GM21825 (cell line): ENCODE measurements around the gene ARMC7.
"Not testable (repeated sequence)": the region's sequence is repeated elsewhere in the genome, so short reads cannot be mapped to it uniquely, and the experiment has no call there.

Source experiments
- ATAC-seq: cut with Tn5 transposase; IDR thresholded peaks from one replicate; pipeline ENCODE4 v1.9.1; 2021; ENCODE audit warnings: mild to moderate bottlenecking, moderate library complexity; ENCODE audit not compliant: unreplicated experiment

ARMC7 gene

DNA sequence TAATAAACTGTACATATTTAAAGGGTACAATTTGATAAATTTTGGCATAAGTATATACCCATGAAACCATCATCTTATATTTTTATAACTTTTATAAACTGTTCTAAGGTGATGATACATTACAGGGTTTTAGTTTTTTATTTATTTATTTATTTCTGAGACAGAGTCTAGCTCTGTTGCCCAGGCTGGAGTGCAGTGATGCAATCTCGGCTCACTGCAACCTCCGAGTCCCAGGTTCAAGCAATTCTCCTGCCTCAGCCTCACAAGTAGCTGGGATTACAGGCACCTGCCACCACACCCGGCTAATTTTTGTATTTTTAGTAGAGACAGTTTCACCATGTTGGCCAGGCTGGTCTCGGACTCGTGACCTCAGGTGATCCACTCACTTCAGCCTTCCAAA, 18.2 kb downstream of the ARMC7 start:
- not testable (repeated sequence) for ATAC-seq

DNA sequence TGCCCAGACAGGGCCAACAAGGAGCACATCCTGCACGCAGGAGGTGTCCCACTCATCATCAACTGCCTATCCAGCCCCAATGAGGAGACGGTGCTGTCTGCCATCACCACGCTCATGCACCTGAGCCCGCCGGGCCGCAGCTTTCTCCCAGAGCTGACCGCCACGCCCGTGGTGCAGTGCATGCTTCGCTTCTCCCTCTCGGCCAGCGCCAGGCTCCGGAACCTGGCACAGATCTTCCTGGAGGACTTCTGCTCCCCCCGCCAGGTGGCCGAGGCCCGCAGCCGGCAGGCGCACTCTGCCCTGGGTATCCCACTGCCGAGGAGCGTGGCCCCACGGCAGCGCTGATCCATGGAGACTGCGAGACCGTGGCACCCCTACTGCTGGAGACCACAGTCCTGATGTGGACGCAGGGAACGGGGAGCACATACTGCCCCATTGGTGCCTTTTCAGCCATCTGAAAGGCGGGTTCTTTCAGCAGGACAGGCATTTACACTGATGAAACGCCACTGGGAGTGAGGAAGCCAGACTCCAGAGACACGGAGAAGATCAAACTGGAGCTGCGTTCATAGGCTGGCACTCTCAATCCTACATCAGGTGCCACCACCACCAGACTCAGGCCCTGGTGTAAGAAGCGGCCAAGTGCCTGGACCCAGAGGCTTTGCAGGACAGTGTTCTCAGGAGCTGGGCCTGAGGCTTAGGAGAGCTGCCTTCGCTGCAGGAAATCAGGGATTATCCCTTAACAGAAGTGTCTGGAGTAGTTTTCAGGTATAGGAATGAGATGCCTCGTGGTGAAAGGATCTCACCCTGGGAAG, 19.1 kb downstream of the ARMC7 start:
- ATAC-seq: no peak

DNA sequence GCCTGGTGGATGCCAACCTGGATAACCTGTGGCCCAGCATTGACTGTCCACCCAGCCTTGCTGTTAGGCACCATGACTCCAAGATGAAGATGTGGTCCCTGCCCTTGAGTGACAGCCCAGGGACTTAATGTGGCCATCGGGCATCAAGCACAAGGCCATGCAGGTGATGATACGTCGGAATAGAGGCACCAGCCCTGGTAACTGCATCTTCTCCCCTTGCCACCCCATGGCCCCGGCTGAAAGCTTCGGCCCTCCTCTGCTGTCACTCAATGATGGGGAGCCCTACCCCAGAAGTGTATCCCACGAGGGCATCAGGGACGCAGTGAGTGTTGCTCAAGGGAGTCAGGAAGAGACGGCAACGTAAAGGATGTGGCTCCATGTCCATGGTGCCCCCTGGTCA, 19.8 kb downstream of the ARMC7 start:
- no peak for ATAC-seq

- no peak for ATAC-seq
These were observed 20.4 kb downstream of the ARMC7 start for GRCh38 chr17:75130059-75130631.

DNA sequence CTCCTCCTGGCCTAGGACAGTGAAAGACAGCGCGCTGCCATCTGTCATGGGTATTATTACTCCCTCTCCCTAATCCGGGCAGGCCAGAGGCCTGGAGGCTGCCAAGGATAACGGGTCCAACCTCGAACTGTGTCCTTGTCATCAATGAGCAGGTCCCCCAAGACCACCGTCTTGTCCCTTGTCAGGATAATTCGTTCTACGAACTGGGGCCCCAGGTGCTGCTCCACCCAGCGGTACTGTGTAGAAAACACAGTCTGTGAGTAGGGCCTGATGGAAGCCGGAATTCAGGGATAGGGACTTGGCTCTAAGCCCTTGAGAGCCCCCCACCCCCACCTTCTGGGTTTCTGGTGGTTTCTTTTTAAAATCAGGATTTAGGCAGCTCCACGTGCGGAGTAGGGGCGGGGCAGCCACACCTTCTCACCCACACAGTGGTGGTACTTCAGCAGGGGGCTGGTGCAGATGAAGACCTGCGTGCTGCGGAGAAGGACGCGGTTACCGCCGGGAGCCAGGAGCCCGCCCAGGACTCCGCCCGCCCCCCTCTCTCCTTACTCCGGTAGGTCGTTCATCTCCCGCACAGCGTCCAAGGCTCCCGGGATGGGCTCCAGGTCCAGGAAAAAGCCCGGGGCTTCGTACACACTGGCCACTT, 21.0 kb downstream of the ARMC7 start:
- no peak for ATAC-seq

GRCh38 chr17:75131278-75132017, 21.7 kb downstream of the ARMC7 start, which contains the start of gene NT5C:
Gene NT5C, minus strand, starts transcription at chr17:75131742. Its CDS starts 35 bp downstream, at chr17:75131707.
- ATAC-seq: peak; percentile 71

- ATAC-seq: not testable (repeated sequence)
These were observed 22.5 kb downstream of the ARMC7 start for GRCh38 chr17:75132018-75133000.

GRCh38 chr17:75133001-75133400, 23.2 kb downstream of the ARMC7 start:
- ATAC-seq: no peak

DNA sequence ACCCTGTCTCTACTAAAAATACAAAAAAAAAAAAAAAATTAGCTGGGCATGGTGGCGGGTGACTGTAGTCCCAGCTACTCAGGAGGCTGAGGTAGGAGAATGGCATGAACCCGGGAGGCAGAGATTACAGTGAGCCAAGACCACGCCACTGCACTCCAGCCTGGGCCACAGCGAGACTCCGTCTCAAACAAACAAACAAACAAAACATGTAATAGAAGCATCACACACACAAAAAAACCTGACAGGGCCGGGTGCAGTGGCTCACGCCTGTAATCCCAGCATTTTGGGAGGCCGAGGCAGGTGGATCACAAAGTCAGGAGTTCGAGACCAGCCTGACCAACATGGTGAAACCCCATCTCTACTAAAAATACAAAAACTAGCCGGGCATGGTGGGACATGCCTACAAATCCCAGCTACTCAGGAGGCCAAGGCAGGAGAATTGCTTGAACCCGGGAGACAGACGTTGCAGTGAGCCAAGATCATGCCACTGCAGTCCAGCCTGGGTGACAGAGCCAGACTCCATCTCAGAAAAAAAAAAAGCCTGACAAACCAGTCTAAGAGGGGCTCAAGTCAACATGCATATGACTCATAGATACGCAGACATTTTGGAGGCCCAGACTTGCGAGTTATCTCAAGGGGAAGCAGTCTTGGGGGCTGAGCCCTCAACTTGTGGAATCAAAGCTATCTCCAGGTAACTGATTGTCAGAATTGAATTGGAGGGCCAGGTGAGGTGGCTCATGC, 24.0 kb downstream of the ARMC7 start:
- not testable (repeated sequence) for ATAC-seq

DNA sequence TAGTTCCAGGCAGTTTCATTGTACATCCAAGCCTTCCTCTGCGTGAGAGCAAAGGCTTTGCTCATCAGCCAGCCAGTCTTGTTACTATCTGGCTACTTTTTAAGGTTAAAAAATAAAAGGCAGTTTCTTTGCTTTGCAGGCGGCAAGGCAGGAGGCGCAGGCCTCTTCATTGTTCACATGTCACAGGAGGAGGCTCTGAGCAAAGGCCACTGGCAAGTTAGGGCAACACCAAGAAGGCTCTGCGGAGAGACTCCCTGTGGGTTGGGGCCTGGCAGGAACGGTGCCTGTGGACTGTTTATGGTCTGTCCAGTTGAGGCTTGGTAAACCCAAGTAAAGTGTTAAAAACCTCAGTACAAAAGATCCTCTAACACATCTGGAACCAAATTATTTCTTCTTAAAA, 25.7 kb downstream of the ARMC7 start:
- no peak for ATAC-seq

- ATAC-seq: no peak
These were observed 26.2 kb downstream of the ARMC7 start for GRCh38 chr17:75135946-75136345.

- ATAC-seq: not testable (repeated sequence)
These were observed 28.0 kb downstream of the ARMC7 start for GRCh38 chr17:75137762-75138161.

GRCh38 chr17:75138519-75138918, 28.8 kb downstream of the ARMC7 start:
- ATAC-seq: no peak

- no peak for ATAC-seq
These were observed 32.6 kb downstream of the ARMC7 start for GRCh38 chr17:75142236-75142971.

- no peak for ATAC-seq
These were observed 35.2 kb downstream of the ARMC7 start for GRCh38 chr17:75144816-75145512.

DNA sequence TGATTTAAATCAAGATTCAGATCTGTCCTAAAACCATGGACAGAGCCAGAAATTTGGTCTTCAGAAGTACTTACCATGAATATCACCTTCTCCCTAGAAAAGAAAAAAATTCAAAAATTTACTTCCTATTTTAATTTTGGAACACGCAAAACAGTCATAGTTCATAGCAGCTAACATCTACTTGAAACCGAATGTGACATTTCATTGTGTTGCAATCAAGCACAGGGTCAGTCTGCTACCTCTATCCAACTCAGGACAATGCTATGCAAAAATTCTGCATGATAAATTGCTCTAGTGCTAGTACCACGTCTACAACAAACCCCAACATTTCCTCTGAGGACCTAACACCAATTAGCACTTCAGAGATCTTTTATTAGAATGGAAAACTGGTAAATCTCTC, 36.8 kb downstream of the ARMC7 start:
- no peak for ATAC-seq

- ATAC-seq: no peak
These were observed 38.2 kb downstream of the ARMC7 start for GRCh38 chr17:75147878-75148546.

DNA sequence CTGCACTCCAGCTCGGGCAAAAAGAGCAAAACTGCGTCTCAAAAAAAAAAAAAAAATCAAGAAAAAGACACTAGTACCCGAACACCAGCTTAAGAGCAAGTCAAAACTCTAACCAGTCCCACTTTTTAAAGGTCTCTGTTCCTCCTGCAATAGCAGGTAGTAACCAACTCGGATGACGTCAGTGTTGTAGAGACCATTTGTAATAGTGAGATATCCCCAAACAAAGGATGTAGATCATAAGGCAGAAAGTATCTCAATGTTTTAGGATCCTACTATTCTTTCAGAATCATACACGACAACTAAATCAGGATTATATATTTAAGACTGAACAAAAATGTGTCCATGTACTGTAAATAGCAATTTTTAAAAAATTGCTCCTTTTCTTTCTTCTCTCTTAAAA, 42.2 kb downstream of the ARMC7 start:
- ATAC-seq: no peak
